HG03457 (cell line): ENCODE measurements around the gene TBXA2R.

Source experiments
- ATAC-seq: cut with Tn5 transposase; IDR thresholded peaks from one replicate; pipeline ENCODE4 v1.9.1; 2021; ENCODE audit warnings: moderate number of reproducible peaks; ENCODE audit not compliant: unreplicated experiment

The TBXA2R gene

GRCh38 chr19:3620817-3621547 lies 14.3 kb upstream of the TBXA2R start:
- no peak for ATAC-seq

GRCh38 chr19:3620145-3620816 lies 13.6 kb upstream of the TBXA2R start:
- no peak for ATAC-seq

GRCh38 chr19:3619631-3620012 lies 12.9 kb upstream of the TBXA2R start:
- no peak for ATAC-seq

- no peak for ATAC-seq
Measured at GRCh38 chr19:3618811-3619630, 12.3 kb upstream of the TBXA2R start.

- ATAC-seq = no peak
Measured at GRCh38 chr19:3618144-3618810, 11.6 kb upstream of the TBXA2R start.

GRCh38 chr19:3617463-3617862 lies 10.8 kb upstream of the TBXA2R start:
- no peak for ATAC-seq

- no peak for ATAC-seq
Measured at GRCh38 chr19:3615524-3616135, 9.0 kb upstream of the TBXA2R start.

GRCh38 chr19:3614858-3615505 lies 8.3 kb upstream of the TBXA2R start:
- ATAC-seq = no peak

- no peak for ATAC-seq
Measured at GRCh38 chr19:3613818-3614661, 7.4 kb upstream of the TBXA2R start.

GRCh38 chr19:3612901-3613741 lies 6.4 kb upstream of the TBXA2R start:
- ATAC-seq = no peak

GRCh38 chr19:3612330-3612729 lies 5.7 kb upstream of the TBXA2R start:
- ATAC-seq = no peak

GRCh38 chr19:3611841-3612240 lies 5.2 kb upstream of the TBXA2R start:
- no peak for ATAC-seq

GRCh38 chr19:3610745-3611717 lies 4.4 kb upstream of the TBXA2R start:
- ATAC-seq = no peak

GRCh38 chr19:3609779-3610719 lies 3.4 kb upstream of the TBXA2R start:
- ATAC-seq = no peak

- ATAC-seq = no peak
Measured at GRCh38 chr19:3608750-3609322, 2.2 kb upstream of the TBXA2R start.

- ATAC-seq = no peak
Measured at GRCh38 chr19:3608079-3608641, 1.5 kb upstream of the TBXA2R start.
